Body of pancreas (tissue), 4 donors: ENCODE data around the gene SPRN.

Experiments
- POLR2A ChIP-seq, 3 donors: fragments of 450-650 bp; IDR thresholded peaks; one replicate each; pipeline ENCODE4 v1.6.1; 2016; ENCODE audit warnings: antibody characterized with exemption in 3 of 3, mild to moderate bottlenecking in 2 of 3
- TF ChIP-seq, protein P1 (sequence below), 7 experiments: fragments of 450-650 bp in 4 of 7; fragments of 200-600 bp in 3 of 7; sonication (generic) in 3 of 7; IDR thresholded peaks; one replicate each; pipeline ENCODE4 v1.5.1; 2016 to 2019; ENCODE audit warnings: antibody characterized with exemption in 7 of 7

DNA sequence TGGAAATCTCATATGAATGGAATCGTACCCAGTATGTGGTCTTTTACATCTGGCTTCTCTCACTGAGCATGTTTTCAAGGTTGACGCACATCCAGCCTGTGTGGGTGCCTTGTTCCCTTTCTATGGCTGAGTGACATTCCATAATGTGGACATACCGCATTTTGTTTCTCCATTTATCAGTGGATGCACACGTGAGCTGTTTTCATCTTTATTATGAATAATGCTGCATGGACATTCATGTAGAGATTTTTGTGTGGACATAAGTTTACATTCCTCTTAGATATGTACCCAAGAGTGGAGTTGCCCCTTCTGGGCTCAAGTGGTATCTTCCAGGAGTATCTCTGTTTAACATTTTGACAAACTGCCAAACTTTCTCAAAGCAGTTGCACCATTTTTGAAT is 28.0 kb upstream of the SPRN start:
- TF ChIP-seq, protein P1, sequence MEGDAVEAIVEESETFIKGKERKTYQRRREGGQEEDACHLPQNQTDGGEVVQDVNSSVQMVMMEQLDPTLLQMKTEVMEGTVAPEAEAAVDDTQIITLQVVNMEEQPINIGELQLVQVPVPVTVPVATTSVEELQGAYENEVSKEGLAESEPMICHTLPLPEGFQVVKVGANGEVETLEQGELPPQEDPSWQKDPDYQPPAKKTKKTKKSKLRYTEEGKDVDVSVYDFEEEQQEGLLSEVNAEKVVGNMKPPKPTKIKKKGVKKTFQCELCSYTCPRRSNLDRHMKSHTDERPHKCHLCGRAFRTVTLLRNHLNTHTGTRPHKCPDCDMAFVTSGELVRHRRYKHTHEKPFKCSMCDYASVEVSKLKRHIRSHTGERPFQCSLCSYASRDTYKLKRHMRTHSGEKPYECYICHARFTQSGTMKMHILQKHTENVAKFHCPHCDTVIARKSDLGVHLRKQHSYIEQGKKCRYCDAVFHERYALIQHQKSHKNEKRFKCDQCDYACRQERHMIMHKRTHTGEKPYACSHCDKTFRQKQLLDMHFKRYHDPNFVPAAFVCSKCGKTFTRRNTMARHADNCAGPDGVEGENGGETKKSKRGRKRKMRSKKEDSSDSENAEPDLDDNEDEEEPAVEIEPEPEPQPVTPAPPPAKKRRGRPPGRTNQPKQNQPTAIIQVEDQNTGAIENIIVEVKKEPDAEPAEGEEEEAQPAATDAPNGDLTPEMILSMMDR (IDR thresholded peaks at IDR 0.05), result no peak
- TF ChIP-seq POLR2A (IDR thresholded peaks at IDR 0.05), result no peak
